ENCODE measurements around the gene EEIG1.

EEIG1 gene

GRCh38 chr9:127961613-127962155 is 19.1 kb downstream of the EEIG1 start:
- ATAC-seq (no peak), DNase-seq (ENCODE audit: low spot score in 2 of 2) (no peak)
- Mint-ChIP-seq H3K4me3 (no peak overlapping the region), H3K36me3 (peaks cover 5% of the 10 kb centered on the region), H3K27ac (peak overlapping the region; percentile 82), H3K9me3 (no peaks in the 10 kb centered on the region), H3K4me1 (peaks cover 77% of the 10 kb centered on the region)

GRCh38 chr9:127961155-127961490 is 19.7 kb downstream of the EEIG1 start:
- ATAC-seq (no peak), DNase-seq (ENCODE audit: low spot score in 2 of 2) (no peak)
- peak overlapping the region; percentile 82 for H3K27ac Mint-ChIP-seq
- H3K36me3 Mint-ChIP-seq: peaks cover 5% of the 10 kb centered on the region
- no peaks in the 10 kb centered on the region for H3K9me3 Mint-ChIP-seq
- H3K4me3 Mint-ChIP-seq: no peak overlapping the region
- peaks cover 76% of the 10 kb centered on the region for H3K4me1 Mint-ChIP-seq

GRCh38 chr9:127960410-127961154 is 20.2 kb downstream of the EEIG1 start:
- no peak for ATAC-seq
- Mint-ChIP-seq H3K27ac (peak overlapping the region; percentile 82), H3K9me3 (no peaks in the 10 kb centered on the region), H3K4me3 (peak overlapping the region; percentile 6), H3K4me1 (peaks cover 80% of the 10 kb centered on the region), H3K36me3 (peaks cover 6% of the 10 kb centered on the region)
- DNase-seq (ENCODE audit: low spot score in 2 of 2): no peak

- Mint-ChIP-seq H3K4me1 (peaks cover 80% of the 10 kb centered on the region), H3K4me3 (peak overlapping the region; percentile 6), H3K27ac (peak overlapping the region; percentile 82), H3K36me3 (peaks cover 10% of the 10 kb centered on the region), H3K9me3 (no peaks in the 10 kb centered on the region)
- DNase-seq (ENCODE audit: low spot score in 2 of 2) (no peak), ATAC-seq (no peak)
Measured at GRCh38 chr9:127959841-127960409, 20.9 kb downstream of the EEIG1 start.

GRCh38 chr9:127959398-127959797 is 21.4 kb downstream of the EEIG1 start:
- H3K27ac Mint-ChIP-seq: peak overlapping the region; percentile 82
- peaks cover 82% of the 10 kb centered on the region for H3K4me1 Mint-ChIP-seq
- H3K4me3 Mint-ChIP-seq: no peak overlapping the region
- H3K9me3 Mint-ChIP-seq: no peaks in the 10 kb centered on the region
- no peak for DNase-seq (ENCODE audit: low spot score in 2 of 2)
- ATAC-seq: no peak
- H3K36me3 Mint-ChIP-seq: peaks cover 10% of the 10 kb centered on the region

GRCh38 chr9:127958728-127959127 is 22.1 kb downstream of the EEIG1 start:
- Mint-ChIP-seq H3K27ac (no peak overlapping the region), H3K4me1 (peaks cover 83% of the 10 kb centered on the region), H3K36me3 (peaks cover 8% of the 10 kb centered on the region), H3K4me3 (no peak overlapping the region), H3K9me3 (no peaks in the 10 kb centered on the region)
- DNase-seq (ENCODE audit: low spot score in 2 of 2) (no peak), ATAC-seq (no peak)

GRCh38 chr9:127955294-127956015 is 25.3 kb downstream of the EEIG1 start:
- peaks cover 5% of the 10 kb centered on the region for H3K36me3 Mint-ChIP-seq
- peak overlapping the region; percentile 50 for H3K4me3 Mint-ChIP-seq
- DNase-seq (ENCODE audit: low spot score in 2 of 2): peak; percentile 47 to 78
- H3K27ac Mint-ChIP-seq: peak overlapping the region; percentile 87
- no peaks in the 10 kb centered on the region for H3K9me3 Mint-ChIP-seq
- H3K4me1 Mint-ChIP-seq: peaks cover 73% of the 10 kb centered on the region
- ATAC-seq: peak; percentile 96

GRCh38 chr9:127954831-127955293 is 25.9 kb downstream of the EEIG1 start:
- H3K9me3 Mint-ChIP-seq: no peaks in the 10 kb centered on the region
- DNase-seq (ENCODE audit: low spot score in 2 of 2): no peak
- peak overlapping the region; percentile 87 for H3K27ac Mint-ChIP-seq
- peak overlapping the region; percentile 50 for H3K4me3 Mint-ChIP-seq
- H3K4me1 Mint-ChIP-seq: peaks cover 73% of the 10 kb centered on the region
- no peak for ATAC-seq
- peaks cover 5% of the 10 kb centered on the region for H3K36me3 Mint-ChIP-seq

- Mint-ChIP-seq H3K9me3 (no peaks in the 10 kb centered on the region), H3K4me1 (peaks cover 68% of the 10 kb centered on the region), H3K27ac (peak overlapping the region; percentile 87), H3K4me3 (no peak overlapping the region), H3K36me3 (peaks cover 5% of the 10 kb centered on the region)
- ATAC-seq: no peak
- no peak for DNase-seq (ENCODE audit: low spot score in 2 of 2)
Measured at GRCh38 chr9:127953768-127954505, 26.9 kb downstream of the EEIG1 start.

GRCh38 chr9:127953154-127953553 is 27.6 kb downstream of the EEIG1 start:
- H3K27ac Mint-ChIP-seq: no peak overlapping the region
- DNase-seq (ENCODE audit: low spot score in 2 of 2) (no peak), ATAC-seq (no peak)
- no peaks in the 10 kb centered on the region for H3K9me3 Mint-ChIP-seq
- no peak overlapping the region for H3K4me3 Mint-ChIP-seq
- H3K4me1 Mint-ChIP-seq: peaks cover 68% of the 10 kb centered on the region
- peaks cover 5% of the 10 kb centered on the region for H3K36me3 Mint-ChIP-seq

- Mint-ChIP-seq H3K36me3 (peaks cover 5% of the 10 kb centered on the region), H3K9me3 (no peaks in the 10 kb centered on the region), H3K27ac (peak overlapping the region; percentile 77), H3K4me3 (no peak overlapping the region), H3K4me1 (peaks cover 57% of the 10 kb centered on the region)
- ATAC-seq: no peak
- no peak for DNase-seq (ENCODE audit: low spot score in 2 of 2)
Measured at GRCh38 chr9:127950513-127951289, 30.1 kb downstream of the EEIG1 start.

GRCh38 chr9:127949827-127950512 is 30.8 kb downstream of the EEIG1 start:
- H3K4me1 Mint-ChIP-seq: peaks cover 50% of the 10 kb centered on the region
- no peaks in the 10 kb centered on the region for H3K9me3 Mint-ChIP-seq
- ATAC-seq (no peak), DNase-seq (ENCODE audit: low spot score in 2 of 2) (no peak)
- H3K4me3 Mint-ChIP-seq: no peak overlapping the region
- H3K27ac Mint-ChIP-seq: peak overlapping the region; percentile 77
- H3K36me3 Mint-ChIP-seq: no peaks in the 10 kb centered on the region

GRCh38 chr9:127947841-127948710 is 32.7 kb downstream of the EEIG1 start:
- no peaks in the 10 kb centered on the region for H3K9me3 Mint-ChIP-seq
- DNase-seq (ENCODE audit: low spot score in 2 of 2) (no peak), ATAC-seq (no peak)
- peaks cover 42% of the 10 kb centered on the region for H3K4me1 Mint-ChIP-seq
- peaks cover 10% of the 10 kb centered on the region for H3K36me3 Mint-ChIP-seq
- H3K27ac Mint-ChIP-seq: peak overlapping the region; percentile 64
- no peak overlapping the region for H3K4me3 Mint-ChIP-seq
